ENCODE data around the gene LZTS2. TPM values are rescaled to one million over a fixed set of nuclear protein-coding genes. Genes with fewer than 3 reads are reported as not detected.
A peak's percentile ranks its signal among the peaks of the same experiment; 100 is the strongest.

LZTS2 gene
- total RNA-seq, 2 donors from 2014 or later = 40.0 to 71.0 TPM

DNA sequence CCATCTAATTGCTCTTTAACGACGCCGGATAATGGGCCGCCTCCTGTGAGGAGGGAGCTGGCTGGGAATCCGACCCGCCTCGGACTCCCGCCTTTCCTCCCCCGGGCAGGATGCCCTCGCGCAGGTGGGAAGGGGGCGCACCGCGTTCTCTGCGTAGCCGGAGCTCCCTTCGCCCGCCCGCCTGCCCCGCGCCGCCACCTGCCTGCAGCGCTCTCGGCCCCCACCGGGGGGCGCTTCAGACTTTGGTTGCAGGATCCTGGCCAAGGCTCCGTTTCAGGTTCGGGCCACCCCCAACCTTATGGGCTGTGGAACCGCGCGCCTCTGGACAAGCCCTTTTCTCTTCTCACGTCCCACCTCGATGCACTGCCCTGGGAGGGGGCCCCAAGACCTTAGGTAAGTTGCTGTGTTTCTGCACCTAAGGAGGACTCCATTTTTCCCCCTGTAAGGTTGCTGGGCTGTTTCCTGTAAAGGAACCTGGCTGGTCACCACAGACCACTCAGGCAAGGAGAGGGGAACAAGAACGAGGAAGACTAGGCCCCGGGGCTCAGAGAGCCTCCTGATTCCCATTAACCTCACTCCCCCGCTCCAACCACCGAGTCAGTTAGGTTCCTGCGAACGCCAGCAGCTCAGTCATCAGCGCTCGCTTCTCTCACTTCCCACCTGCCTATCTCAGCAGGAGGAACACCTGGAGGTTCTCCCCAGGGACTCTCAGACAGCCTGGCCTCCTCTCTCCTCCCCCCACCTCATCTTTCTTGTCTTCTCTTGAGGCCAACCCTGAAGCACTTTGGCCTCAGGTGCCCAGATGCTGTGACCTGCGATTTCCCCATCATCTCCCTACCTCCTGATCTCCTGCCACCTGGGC lies 50.8 kb downstream of the LZTS2 start:
- Histone ChIP-seq H3K27me3 (peaks cover 25 to 29% of the 10 kb centered on the region in 2 donors), H3K4me1 (peaks cover 0 to 10% of the 10 kb centered on the region in 2 donors), H3K9me3 (no peaks in the 10 kb centered on the region), H3K4me3 (peak overlapping the region in 1 of 2 donors; percentile 20), H3K27ac (no peak overlapping the region), H3K36me3 (no peaks in the 10 kb centered on the region)
- TF ChIP-seq, protein P1, sequence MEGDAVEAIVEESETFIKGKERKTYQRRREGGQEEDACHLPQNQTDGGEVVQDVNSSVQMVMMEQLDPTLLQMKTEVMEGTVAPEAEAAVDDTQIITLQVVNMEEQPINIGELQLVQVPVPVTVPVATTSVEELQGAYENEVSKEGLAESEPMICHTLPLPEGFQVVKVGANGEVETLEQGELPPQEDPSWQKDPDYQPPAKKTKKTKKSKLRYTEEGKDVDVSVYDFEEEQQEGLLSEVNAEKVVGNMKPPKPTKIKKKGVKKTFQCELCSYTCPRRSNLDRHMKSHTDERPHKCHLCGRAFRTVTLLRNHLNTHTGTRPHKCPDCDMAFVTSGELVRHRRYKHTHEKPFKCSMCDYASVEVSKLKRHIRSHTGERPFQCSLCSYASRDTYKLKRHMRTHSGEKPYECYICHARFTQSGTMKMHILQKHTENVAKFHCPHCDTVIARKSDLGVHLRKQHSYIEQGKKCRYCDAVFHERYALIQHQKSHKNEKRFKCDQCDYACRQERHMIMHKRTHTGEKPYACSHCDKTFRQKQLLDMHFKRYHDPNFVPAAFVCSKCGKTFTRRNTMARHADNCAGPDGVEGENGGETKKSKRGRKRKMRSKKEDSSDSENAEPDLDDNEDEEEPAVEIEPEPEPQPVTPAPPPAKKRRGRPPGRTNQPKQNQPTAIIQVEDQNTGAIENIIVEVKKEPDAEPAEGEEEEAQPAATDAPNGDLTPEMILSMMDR (IDR thresholded peaks at IDR 0.05) = peak; percentile 72 to 90
- peak; percentile 72 for DNase-seq (ENCODE audit: low spot score)

DNA sequence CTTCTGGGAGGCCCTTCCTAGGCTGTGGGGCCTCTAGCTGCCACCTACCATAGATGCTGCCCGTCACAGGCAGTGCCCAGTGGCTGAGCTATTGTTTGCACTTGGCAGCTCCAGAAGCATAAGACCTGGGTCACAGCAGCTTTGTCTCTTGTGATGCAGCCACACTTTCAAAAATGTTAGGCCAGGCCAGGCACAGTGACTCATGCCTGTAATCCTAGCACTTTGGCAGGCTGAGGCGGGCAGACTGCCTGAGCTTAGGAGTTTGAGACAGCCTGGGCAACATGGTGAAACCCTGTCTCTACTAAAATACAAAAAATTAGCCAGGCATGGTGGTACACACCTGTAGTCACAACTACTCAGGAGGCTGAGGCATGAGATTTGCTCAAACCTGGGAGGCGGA lies 52.7 kb downstream of the LZTS2 start:
- peak; percentile 67 for DNase-seq (ENCODE audit: low spot score)
- TF ChIP-seq, protein P1 (IDR thresholded peaks at IDR 0.05) = no peak
- no peaks in the 10 kb centered on the region for H3K36me3 ChIP-seq
- peaks cover 0 to 10% of the 10 kb centered on the region in 2 donors for H3K4me1 ChIP-seq
- H3K9me3 ChIP-seq = no peaks in the 10 kb centered on the region
- H3K27ac ChIP-seq = peak overlapping the region in 1 of 2 donors; percentile 25
- H3K27me3 ChIP-seq = peaks cover 25 to 29% of the 10 kb centered on the region in 2 donors
- no peak overlapping the region for H3K4me3 ChIP-seq

DNA sequence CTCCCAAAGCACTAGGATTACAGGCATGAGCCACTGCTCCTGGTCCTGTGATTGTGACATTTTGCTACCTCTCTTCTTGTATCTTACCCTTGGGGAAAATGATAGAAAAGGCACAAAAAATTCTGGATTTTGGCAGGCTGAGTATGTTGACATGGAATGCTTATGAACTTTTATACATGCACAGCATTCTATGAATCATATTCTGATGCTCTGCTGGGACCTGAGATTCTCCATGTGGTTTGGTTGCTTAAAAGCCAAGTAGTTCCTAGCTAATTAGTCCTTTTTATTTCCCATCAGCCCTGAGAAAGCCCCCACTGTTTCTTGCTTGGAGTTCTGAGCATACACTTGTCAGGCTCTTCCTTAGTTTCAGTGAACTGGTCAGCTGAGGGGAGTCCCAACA lies 53.9 kb downstream of the LZTS2 start:
- TF ChIP-seq, protein P1 (IDR thresholded peaks at IDR 0.05) = no peak
- Histone ChIP-seq H3K27me3 (peaks cover 20% of the 10 kb centered on the region in 2 donors), H3K27ac (no peak overlapping the region), H3K36me3 (no peaks in the 10 kb centered on the region), H3K9me3 (no peaks in the 10 kb centered on the region), H3K4me1 (peaks cover 0 to 10% of the 10 kb centered on the region in 2 donors), H3K4me3 (no peak overlapping the region)
- DNase-seq (ENCODE audit: low spot score) = no peak

DNA sequence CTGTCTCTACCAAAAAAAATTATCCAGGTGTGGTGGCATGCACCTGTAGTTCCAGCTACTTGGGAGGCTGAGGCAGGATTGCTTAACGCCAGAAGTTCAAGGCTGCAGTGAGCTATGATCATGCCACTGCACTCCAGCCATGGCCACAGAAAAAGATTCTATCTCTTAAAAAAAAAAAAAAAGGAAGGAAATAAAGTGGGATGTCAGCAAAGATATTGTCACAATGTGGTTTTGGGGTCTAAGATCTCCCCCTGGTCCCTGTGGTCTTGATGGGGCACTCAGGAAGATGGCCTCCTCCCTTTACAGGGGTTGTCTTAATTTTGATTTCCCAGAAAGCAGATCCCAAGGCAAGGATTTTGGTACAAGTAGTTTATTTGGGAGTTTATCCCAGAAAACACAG lies 54.7 kb downstream of the LZTS2 start:
- H3K27me3 ChIP-seq = peaks cover 13% of the 10 kb centered on the region in 2 donors
- H3K9me3 ChIP-seq = no peaks in the 10 kb centered on the region
- H3K4me3 ChIP-seq = no peak overlapping the region
- no peak overlapping the region for H3K27ac ChIP-seq
- no peaks in the 10 kb centered on the region for H3K36me3 ChIP-seq
- TF ChIP-seq, protein P1 (IDR thresholded peaks at IDR 0.05) = no peak
- no peak for DNase-seq (ENCODE audit: low spot score)
- peaks cover 0 to 10% of the 10 kb centered on the region in 2 donors for H3K4me1 ChIP-seq

DNA sequence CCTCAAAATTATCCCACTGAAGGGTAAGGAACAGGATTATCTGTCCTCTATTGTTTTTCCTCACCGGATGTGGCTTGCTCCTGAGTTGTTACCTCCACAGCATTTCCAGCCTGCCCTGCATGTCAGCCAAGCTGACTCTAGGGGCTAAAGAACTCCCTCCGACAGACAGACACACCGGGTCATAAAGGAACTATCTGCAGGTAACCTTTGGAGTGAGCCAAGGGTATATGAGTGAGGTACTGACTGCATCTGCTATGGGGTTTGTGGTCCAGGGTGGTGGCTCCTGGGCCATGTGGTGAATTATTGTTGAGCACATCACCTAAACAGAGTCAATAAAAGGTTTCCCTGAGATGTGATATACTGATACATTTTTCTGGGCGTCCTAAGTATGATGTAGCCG lies 55.3 kb downstream of the LZTS2 start:
- TF ChIP-seq, protein P1 (IDR thresholded peaks at IDR 0.05) = no peak
- no peak overlapping the region for H3K4me3 ChIP-seq
- H3K27ac ChIP-seq = no peak overlapping the region
- H3K36me3 ChIP-seq = no peaks in the 10 kb centered on the region
- H3K4me1 ChIP-seq = peaks cover 0 to 10% of the 10 kb centered on the region in 2 donors
- no peaks in the 10 kb centered on the region for H3K9me3 ChIP-seq
- DNase-seq (ENCODE audit: low spot score) = no peak
- peaks cover 8 to 9% of the 10 kb centered on the region in 2 donors for H3K27me3 ChIP-seq
